GM12878 (cell line): ENCODE data around the gene TNFRSF1B. TPM values are rescaled to one million over a fixed set of nuclear protein-coding genes. Genes with fewer than 3 reads are reported as not detected.

ENCODE experiments used
- ATAC-seq: fragments of 200-7000 bp; cut with Tn5 transposase; 3 replicates; pipeline ENCODE4 v1.9.1; 2020; ENCODE audit warnings: mild to moderate bottlenecking, moderate library complexity
- BruUV-seq: library from RNA; stranded (reverse); fragments of 400-500 nt; replicated peaks from 2 replicates; lab custom pipeline; 2021; lab: Mats Ljungman, UMichigan
- CTCF ChIA-PET: fragments of 300-600 bp; sonication (Branson Sonifier 250); formaldehyde crosslinking; extraction: SDS; loops from one replicate; lab custom pipeline; 2021; ENCODE audit warnings: inconsistent platforms; lab: Yijun Ruan, JAX
- POLR2A ChIA-PET: fragments of 350-600 bp; formaldehyde crosslinking; extraction: SDS; loops from one replicate; lab custom pipeline; 2021; ENCODE audit warnings: inconsistent platforms; lab: Charles Lee
- RAD21 ChIA-PET: fragments of 300-600 bp; sonication (Branson Sonifier 250); formaldehyde crosslinking; loops from one replicate; lab custom pipeline; 2023; ENCODE audit warnings: antibody characterized with exemption; ENCODE audit not compliant: unreplicated experiment; lab: Charles Lee
- SMC1A ChIA-PET: fragments of 300-600 bp; sonication (Branson Sonifier 250); formaldehyde crosslinking; loops from one replicate; lab custom pipeline; 2023; ENCODE audit not compliant: unreplicated experiment, uncharacterized antibody; lab: Charles Lee
- DNase-seq: peaks from one replicate; pipeline ENCODE4 v3.0.0-alpha.2; 2011; ENCODE audit warnings: low read depth, low spot score
- FAIRE-seq: peaks from 3 replicates; lab custom pipeline; 2011; peaks lifted over from hg19 to GRCh38; lab: Jason Lieb, UNC
- H2AFZ ChIP-seq: 2 replicates; pipeline ENCODE4 v1.6.0; 2011; ENCODE audit warnings: low read depth, low read length, control low read depth; ENCODE audit not compliant: control insufficient read depth
- H3K27ac ChIP-seq: 2 replicates; pipeline ENCODE4 v1.5.1; 2011; ENCODE audit warnings: control low read depth; ENCODE audit not compliant: control insufficient read depth, insufficient read depth
- H3K27me3 ChIP-seq, 2 experiments: replicated peaks in 1 of 2; 2 replicates each; pipeline versions ENCODE4 v1.6.0 to v1.6.1; 2011; ENCODE audit warnings: low read length in 1 of 2; ENCODE audit not compliant: control insufficient read depth in 2 of 2, insufficient read depth in 2 of 2
- H3K36me3 ChIP-seq, 2 experiments: 2 replicates each; pipeline ENCODE4 v1.5.1; 2011; ENCODE audit warnings: low read length in 1 of 2; ENCODE audit not compliant: control insufficient read depth in 2 of 2, insufficient read depth in 2 of 2
- H3K4me1 ChIP-seq: 2 replicates; pipeline ENCODE4 v1.6.1; 2011; ENCODE audit warnings: mild to moderate bottlenecking, low read length, moderate library complexity, mixed read lengths; ENCODE audit not compliant: control insufficient read depth, insufficient read depth
- H3K4me2 ChIP-seq: 2 replicates; pipeline ENCODE4 v1.6.0; 2011; ENCODE audit warnings: control low read depth; ENCODE audit not compliant: control insufficient read depth, insufficient read depth
- H3K4me3 ChIP-seq: fragments of 200-600 bp; sonication (generic); 2 replicates; pipeline ENCODE4 v1.5.1; 2016
- H3K79me2 ChIP-seq: 2 replicates; pipeline ENCODE4 v1.6.0; 2011; ENCODE audit warnings: low read length; ENCODE audit not compliant: control insufficient read depth, insufficient read depth
- H3K9ac ChIP-seq: 2 replicates; pipeline ENCODE4 v1.8.0; 2011; ENCODE audit warnings: low read length, control low read depth, mixed read lengths; ENCODE audit not compliant: control insufficient read depth, insufficient read depth
- H3K9me3 ChIP-seq: replicated peaks from 3 replicates; pipeline ENCODE4 v1.5.1; 2011; ENCODE audit warnings: mild to moderate bottlenecking, low read length; ENCODE audit not compliant: control insufficient read depth, insufficient read depth
- H4K20me1 ChIP-seq: 2 replicates; pipeline ENCODE4 v1.6.0; 2011; ENCODE audit not compliant: control insufficient read depth, insufficient read depth
- BRCA1 ChIP-seq: IDR thresholded peaks from 2 replicates; pipeline ENCODE4 v1.6.1; 2011; ENCODE audit warnings: low read depth, low read length, improper control_type of control experiment
- CBX3 ChIP-seq: fragments of 200-600 bp; sonication (generic); IDR thresholded peaks from 2 replicates; pipeline ENCODE4 v1.6.1; 2016; ENCODE audit warnings: low read depth, borderline replicate concordance
- CEBPZ ChIP-seq: fragments of 150-350 bp; IDR thresholded peaks from 2 replicates; pipeline ENCODE4 v1.6.1; 2016; ENCODE audit warnings: low read depth, low read length
- ETV6 ChIP-seq, 2 experiments: fragments of 450-650 bp in 1 of 2; IDR thresholded peaks in 1 of 2; conservative IDR thresholded peaks in 1 of 2; 2 replicates each; pipeline ENCODE4 v1.6.1; 2014; ENCODE audit warnings: antibody characterized with exemption in 1 of 2, borderline replicate concordance in 1 of 2, low read depth in 1 of 2, mild to moderate bottlenecking in 1 of 2, moderate library complexity in 1 of 2
- IRF3 ChIP-seq: fragments of 450-650 bp; IDR thresholded peaks from 2 replicates; pipeline ENCODE4 v1.6.1; 2014; ENCODE audit warnings: mild to moderate bottlenecking
- NR2C2 ChIP-seq: IDR thresholded peaks from 2 replicates; pipeline ENCODE4 v1.6.1; 2011; ENCODE audit warnings: borderline replicate concordance, low read depth; ENCODE audit not compliant: control insufficient read depth, insufficient read length
- RCOR1 ChIP-seq: conservative IDR thresholded peaks from 2 replicates; pipeline ENCODE4 v1.6.1; 2012; ENCODE audit warnings: low read depth, low read length, improper control_type of control experiment
- RFX5 ChIP-seq: IDR thresholded peaks from 2 replicates; pipeline ENCODE4 v1.6.1; 2011; ENCODE audit warnings: low read depth, low read length, improper control_type of control experiment
- STAT1 ChIP-seq: fragments of 450-650 bp; conservative IDR thresholded peaks from 2 replicates; pipeline ENCODE4 v1.6.1; 2014; ENCODE audit warnings: antibody characterized with exemption, mild to moderate bottlenecking
- SUZ12 ChIP-seq: fragments of 200-600 bp; sonication (generic); IDR thresholded peaks from one replicate; pipeline ENCODE4 v1.6.1; 2018; ENCODE audit warnings: antibody characterized with exemption, mild to moderate bottlenecking; ENCODE audit not compliant: unreplicated experiment
- WGBS: methylation state at CpG from one replicate; pipeline ENCODE4 v1.1.6; 2016; ENCODE audit warnings: low lambda C conversion rate; ENCODE audit not compliant: insufficient replicate concordance, insufficient coverage; ENCODE audit errors: missing lambda C conversion rate; 5-methylcytosine and 5-hydroxymethylcytosine counted together
- in situ Hi-C: fragments of 300-500 bp; cut with MboI; formaldehyde crosslinking; loops from 9 replicates; pipeline ENCODE4 v1.14.3; 2018; ENCODE audit warnings: mixed read lengths
- intact Hi-C: fragments of 100-400 bp; cut with micrococcal nuclease; formaldehyde crosslinking; loops from one replicate; pipeline ENCODE4 v1.14.2; 2022; ENCODE audit not compliant: unreplicated experiment
- polyA plus RNA-seq, 11 experiments: library from polyadenylated mRNA; depleted of rRNA in 4 of 11; unstranded in 6 of 11; stranded (reverse) in 5 of 11; fragments of >200 nt; fragmentation: Nextera tagmentation in 4 of 11; fragmentation: Illumina TruSeq in 1 of 11; extraction: Ambion mirVana in 4 of 11; extraction: Trizol in 1 of 11; gene quantifications; 1 replicate in 1 of 11; 2 replicates in 10 of 11; pipeline versions ENCODE4 v1.2.1 to v1.2.3, GENCODE V29; 2011 to 2016; ENCODE audit warnings: inconsistent platforms in 2 of 11, missing spikeins in 2 of 11, low read depth in 1 of 11
- total RNA-seq, 4 experiments: library from RNA; depleted of rRNA in 3 of 4; stranded (reverse); fragments of >200 nt in 3 of 4; fragmentation: Illumina TruSeq in 1 of 4; extraction: Trizol in 1 of 4; gene quantifications; 2 replicates each; pipeline versions ENCODE4 v1.2.1 to v1.2.3, GENCODE V29; 2013 to 2021
- TF ChIP-seq, protein P1 (sequence below): fragments of 450-650 bp; IDR thresholded peaks from 2 replicates; pipeline ENCODE4 v1.6.1; 2018; ENCODE audit warnings: borderline replicate concordance, mild to moderate bottlenecking; ENCODE audit not compliant: partially characterized antibody
- TF ChIP-seq, protein P2 (sequence below): fragments of 450-650 bp; IDR thresholded peaks from 2 replicates; pipeline ENCODE4 v1.6.1; 2018; ENCODE audit warnings: mild to moderate bottlenecking, low read depth, moderate library complexity; ENCODE audit not compliant: partially characterized antibody

TNFRSF1B gene
- total and polyA plus RNA-seq, 10 of the 15 experiments (the other 5 are each of a cell fraction or from before 2014, with no cell fraction given), result 10.1 to 87.2 (median 37.3) TPM

GRCh38 chr1:12249181-12249580 lies 82.4 kb downstream of the TNFRSF1B start:
- Histone ChIP-seq H3K4me3 (no peak overlapping the region), H2AFZ (no peak overlapping the region), H3K9me3 (no peaks in the 10 kb centered on the region), H3K36me3 (peaks cover 6 to 21% of the 10 kb centered on the region in 2 experiments), H3K79me2 (no peaks in the 10 kb centered on the region), H3K27me3 (no peaks in the 10 kb centered on the region), H3K4me2 (no peak overlapping the region), H3K27ac (no peak overlapping the region), H3K4me1 (no peaks in the 10 kb centered on the region), H3K9ac (no peak overlapping the region), H4K20me1 (no peaks in the 10 kb centered on the region)
- DNase-seq (no peak), ATAC-seq (no peak), FAIRE-seq (no peak)
- RAD21 ChIA-PET, result no interaction called here
- WGBS, result 95% methylated on average over 1 of the region's 1 CpG
- SMC1A ChIA-PET, result interaction anchor here (0.8 kb wide), 1 partner anchor 100 kb away, joined by 3 read pairs; no protein-coding TSS in a partner anchor
- POLR2A ChIA-PET, result interaction anchor here (0.9 kb wide), 1 partner anchor 14 kb away, joined by 3 read pairs; no protein-coding TSS in a partner anchor
- no TSS peak for BruUV-seq
- CTCF ChIA-PET, result no interaction called here
- intact Hi-C loops (no loop called here), in situ Hi-C loops (no loop called here)
- TF ChIP-seq, protein P1, sequence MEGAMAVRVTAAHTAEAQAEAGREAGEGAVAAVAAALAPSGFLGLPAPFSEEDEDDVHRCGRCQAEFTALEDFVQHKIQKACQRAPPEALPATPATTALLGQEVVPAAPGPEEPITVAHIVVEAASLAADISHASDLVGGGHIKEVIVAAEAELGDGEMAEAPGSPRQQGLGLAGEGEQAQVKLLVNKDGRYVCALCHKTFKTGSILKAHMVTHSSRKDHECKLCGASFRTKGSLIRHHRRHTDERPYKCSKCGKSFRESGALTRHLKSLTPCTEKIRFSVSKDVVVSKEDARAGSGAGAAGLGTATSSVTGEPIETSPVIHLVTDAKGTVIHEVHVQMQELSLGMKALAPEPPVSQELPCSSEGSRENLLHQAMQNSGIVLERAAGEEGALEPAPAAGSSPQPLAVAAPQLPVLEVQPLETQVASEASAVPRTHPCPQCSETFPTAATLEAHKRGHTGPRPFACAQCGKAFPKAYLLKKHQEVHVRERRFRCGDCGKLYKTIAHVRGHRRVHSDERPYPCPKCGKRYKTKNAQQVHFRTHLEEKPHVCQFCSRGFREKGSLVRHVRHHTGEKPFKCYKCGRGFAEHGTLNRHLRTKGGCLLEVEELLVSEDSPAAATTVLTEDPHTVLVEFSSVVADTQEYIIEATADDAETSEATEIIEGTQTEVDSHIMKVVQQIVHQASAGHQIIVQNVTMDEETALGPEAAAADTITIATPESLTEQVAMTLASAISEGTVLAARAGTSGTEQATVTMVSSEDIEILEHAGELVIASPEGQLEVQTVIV, result no peak
- TF ChIP-seq BRCA1, result no peak
- no peak for TF ChIP-seq STAT1
- no peak for TF ChIP-seq SUZ12
- no peak for TF ChIP-seq RFX5
- TF ChIP-seq NR2C2, result no peak
- no peak for TF ChIP-seq CEBPZ
- TF ChIP-seq, protein P2, sequence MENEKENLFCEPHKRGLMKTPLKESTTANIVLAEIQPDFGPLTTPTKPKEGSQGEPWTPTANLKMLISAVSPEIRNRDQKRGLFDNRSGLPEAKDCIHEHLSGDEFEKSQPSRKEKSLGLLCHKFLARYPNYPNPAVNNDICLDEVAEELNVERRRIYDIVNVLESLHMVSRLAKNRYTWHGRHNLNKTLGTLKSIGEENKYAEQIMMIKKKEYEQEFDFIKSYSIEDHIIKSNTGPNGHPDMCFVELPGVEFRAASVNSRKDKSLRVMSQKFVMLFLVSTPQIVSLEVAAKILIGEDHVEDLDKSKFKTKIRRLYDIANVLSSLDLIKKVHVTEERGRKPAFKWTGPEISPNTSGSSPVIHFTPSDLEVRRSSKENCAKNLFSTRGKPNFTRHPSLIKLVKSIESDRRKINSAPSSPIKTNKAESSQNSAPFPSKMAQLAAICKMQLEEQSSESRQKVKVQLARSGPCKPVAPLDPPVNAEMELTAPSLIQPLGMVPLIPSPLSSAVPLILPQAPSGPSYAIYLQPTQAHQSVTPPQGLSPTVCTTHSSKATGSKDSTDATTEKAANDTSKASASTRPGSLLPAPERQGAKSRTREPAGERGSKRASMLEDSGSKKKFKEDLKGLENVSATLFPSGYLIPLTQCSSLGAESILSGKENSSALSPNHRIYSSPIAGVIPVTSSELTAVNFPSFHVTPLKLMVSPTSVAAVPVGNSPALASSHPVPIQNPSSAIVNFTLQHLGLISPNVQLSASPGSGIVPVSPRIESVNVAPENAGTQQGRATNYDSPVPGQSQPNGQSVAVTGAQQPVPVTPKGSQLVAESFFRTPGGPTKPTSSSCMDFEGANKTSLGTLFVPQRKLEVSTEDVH, result no peak
- no peak for TF ChIP-seq RCOR1
- no peak for TF ChIP-seq ETV6 (conservative IDR thresholded peaks at IDR 0.05 in 1 of 2, IDR thresholded peaks at IDR 0.05 in 1 of 2; ENCODE audit: borderline replicate concordance in 1 of 2, low read depth in 1 of 2)
- no peak for TF ChIP-seq IRF3
- no peak for TF ChIP-seq CBX3
